Measurements from ENCODE around the gene SNTG2.
"Not testable (repeated sequence)": the region's sequence is repeated elsewhere in the genome, so short reads cannot be mapped to it uniquely, and the experiment has no call there.

SNTG2 gene

GRCh38 chr2:950080-950966, at the start of gene SNTG2:
TSS of gene SNTG2 (plus strand) at chr2:950849. CDS start at chr2:950997, 148 bp downstream.
- DNase-seq: no peak

DNA sequence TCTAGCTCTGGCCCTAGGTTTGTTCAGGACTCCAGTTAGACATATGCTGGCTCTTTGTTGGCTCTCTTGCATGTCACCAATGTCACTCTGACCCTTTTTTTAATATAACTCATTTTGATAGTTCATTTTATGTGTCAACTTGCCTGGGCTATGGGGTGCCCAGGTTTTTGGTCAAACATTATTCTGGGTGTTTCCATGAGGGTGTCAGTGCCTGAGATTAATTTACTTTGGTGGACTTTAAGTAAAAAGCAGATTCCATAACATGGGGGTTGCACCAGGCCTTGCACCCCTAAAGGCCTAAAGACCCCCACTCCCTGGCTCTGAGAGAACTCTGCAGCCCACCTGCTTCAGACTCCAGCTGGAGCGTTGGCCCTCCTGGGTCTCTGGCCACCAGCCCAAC, 48.1 kb upstream of the SNTG2 start:
- no peak for DNase-seq

DNA sequence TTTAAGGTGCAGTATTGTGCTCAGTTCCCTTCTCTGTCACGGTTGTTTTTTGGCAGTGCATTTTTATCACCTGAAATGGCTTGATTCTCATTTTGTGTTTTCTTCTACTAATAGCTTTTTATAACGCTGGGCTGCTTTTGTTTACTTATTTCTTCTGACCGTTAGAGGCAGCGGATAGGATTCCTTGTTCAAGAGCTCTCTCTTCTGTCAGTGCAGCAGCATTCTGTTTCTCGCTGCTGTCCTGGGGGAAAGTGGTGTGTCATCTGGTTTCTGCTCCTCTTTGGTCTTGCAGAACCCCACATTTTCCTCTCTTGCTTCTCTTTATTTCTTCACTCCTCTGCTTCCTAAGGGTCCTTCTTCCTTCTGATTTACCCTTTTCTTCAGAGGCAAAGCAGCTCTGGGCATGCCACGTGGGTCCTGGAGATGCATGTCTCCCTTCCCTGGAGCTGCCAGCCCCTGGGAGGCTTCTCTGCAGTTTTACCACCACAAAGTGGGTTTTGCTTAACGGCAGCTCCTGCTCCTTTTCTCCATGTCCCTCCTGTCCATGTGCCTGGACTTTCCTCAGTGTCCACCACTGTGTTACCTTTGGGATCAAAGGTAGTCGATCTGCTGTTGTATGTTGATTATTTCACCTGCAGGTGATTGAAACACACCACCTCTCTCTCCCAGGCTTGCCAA, 47.3 kb upstream of the SNTG2 start:
- no peak for DNase-seq

DNA sequence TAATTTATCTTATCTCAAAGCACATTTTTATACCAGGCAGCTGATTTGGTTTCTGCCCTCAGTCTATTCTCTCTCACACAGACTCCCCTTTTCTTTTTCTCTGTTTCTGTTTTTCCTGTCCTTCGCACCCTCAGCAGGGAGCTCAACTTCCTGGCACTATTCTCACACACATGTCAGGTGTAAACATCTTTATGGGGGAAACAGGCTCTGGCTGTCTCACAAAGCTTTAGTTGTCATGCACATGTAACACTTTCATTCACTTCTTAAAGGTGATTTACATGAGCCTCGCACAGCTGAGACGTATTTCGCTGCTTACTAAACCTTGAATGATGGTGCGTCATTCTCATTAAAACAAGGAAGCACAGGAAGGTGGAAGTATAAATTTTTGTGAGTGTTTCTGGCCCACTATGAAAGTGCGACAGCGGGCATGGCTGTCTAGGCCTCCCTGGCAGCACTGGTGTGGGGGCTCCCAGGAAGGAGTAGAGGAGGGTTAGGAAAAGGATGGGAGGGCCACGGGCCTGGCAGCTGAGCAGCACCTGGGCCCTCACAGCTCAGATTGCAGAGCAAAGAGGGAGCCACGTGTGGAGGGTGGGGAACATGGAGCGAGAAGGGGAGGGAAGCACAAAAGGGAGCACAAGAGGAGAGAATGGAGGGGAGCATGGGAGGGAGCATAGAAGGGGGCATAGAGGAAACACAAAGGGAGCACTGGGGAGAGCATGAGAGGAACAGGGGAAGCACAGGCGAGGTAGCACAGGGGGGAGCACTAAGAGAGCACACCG, 46.2 kb upstream of the SNTG2 start:
- DNase-seq: no peak

DNA sequence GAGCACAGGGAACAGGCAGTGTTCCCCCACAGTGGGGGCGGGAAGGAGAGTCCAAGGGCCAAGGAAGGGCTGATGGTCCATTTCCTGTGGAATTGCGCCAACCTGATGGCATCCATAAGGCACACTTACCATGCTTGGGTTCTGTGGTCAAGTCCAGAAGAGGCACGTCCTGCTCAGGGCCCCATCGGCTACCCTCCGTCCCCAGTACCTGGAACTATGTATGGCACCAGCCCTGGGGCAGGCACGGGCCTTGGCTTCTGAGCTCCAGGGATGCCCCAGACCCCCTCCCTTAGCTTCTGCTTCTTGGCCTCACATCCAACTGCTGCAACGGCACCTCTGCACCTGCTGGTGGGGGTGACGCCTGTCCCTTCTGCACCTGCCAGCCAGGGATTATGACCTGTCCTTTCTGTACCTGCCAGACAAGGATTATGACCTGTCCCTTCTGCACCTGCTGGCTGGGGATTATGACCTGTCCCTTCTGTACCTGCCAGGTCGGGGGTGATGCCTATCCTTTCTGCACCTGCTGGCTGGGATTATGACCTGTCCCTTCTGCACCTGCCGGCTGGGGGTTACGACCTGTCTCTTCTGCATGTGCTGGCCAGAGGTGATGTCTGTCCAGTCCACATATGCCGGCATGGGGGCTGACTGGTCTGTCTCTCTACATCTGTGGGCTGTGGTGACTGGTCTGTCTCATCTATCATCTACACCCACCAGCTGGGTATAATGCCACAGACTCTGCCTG, 45.4 kb upstream of the SNTG2 start:
- no peak for DNase-seq

GRCh38 chr2:905833-906140, 44.9 kb upstream of the SNTG2 start:
- no peak for DNase-seq

GRCh38 chr2:907706-908105, 42.9 kb upstream of the SNTG2 start:
- DNase-seq: no peak

DNA sequence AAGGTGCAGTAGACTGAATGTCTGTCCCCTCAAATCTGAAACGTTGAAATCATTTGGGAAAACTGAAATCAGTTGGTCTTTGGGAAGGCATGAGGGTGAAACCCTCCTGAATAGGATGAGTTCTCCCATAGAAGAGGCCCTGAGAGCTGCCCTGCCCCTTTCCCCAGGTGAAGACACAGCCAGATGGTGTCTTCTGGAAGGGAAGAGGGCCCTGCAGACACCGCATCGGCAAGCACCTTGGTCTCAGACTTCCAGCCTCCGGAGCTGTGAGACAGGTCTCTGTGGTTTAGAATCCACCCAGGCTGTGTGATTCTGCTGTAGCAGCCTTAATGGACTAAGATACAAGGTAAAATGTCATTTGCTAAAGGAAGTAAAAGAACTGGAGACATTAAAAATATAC, 42.1 kb upstream of the SNTG2 start:
- no peak for DNase-seq

DNA sequence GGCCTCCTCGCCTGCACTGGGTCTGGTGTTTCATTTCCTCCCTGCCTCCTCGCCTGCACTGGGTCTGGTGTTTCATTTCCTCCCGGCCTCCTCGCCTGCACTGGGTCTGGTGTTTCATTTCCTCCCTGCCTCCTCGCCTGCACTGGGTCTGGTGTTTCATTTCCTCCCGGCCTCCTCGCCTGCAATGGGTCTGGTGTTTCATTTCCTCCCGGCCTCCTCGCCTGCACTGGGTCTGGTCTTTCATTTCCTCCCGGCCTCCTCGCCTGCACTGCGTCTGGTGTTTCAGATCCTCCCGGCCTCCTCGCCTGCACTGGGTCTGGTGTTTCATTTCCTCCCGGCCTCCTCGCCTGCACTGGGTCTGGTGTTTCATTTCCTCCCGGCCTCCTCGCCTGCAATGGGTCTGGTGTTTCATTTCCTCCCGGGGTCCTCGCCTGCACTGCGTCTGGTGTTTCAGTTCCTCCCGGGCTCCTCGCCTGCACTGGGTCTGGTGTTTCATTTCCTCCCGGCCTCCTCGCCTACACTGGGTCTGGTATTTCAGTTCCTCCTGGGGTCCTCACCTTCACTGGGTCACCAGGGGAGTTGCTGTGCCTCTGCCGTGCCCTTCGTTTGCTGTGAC, 40.8 kb upstream of the SNTG2 start:
- not testable (repeated sequence) for DNase-seq

DNA sequence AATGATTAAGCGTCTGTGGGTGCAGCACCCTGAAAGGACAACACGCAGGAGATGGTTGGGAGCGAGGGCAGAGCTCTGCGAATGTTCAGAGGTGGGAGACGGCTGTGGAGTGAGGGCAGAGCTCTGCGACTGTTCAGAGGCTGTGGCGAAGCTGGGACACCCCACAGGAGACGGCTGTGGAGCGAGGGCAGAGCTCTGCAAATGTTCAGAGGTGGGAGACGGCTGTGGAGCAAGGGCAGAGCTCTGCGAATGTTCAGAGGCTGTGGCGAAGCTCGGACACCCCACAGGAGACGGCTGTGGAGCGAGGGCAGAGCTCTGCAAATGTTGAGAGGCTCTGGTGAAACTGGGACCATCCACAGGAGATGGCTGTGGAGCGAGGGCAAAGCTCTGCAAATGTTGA, 40.0 kb upstream of the SNTG2 start:
- DNase-seq: no peak

DNA sequence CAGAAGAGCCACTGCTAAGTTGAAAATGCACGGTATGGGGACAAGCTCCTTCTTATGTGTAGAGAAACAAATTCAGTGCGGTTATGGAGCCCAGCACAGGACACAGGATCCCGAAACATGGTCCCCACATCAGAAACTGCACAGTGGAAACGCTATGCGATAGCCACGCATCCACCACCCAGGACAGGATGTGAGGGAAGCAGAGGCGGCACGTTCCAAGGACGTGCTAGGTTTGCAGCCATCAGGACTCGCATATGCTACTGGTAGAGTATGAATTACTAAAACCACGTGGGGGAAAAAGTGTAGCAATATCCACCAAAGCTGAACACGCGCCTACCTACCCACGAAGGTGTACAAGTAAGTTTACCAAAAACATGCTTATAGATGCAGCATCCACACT, 34.7 kb upstream of the SNTG2 start:
- no peak for DNase-seq

GRCh38 chr2:916935-917334, 33.7 kb upstream of the SNTG2 start:
- DNase-seq: no peak

- no peak for DNase-seq
These were observed 31.0 kb upstream of the SNTG2 start for GRCh38 chr2:919672-920071.

GRCh38 chr2:920573-920972, 30.1 kb upstream of the SNTG2 start:
- DNase-seq: no peak

DNA sequence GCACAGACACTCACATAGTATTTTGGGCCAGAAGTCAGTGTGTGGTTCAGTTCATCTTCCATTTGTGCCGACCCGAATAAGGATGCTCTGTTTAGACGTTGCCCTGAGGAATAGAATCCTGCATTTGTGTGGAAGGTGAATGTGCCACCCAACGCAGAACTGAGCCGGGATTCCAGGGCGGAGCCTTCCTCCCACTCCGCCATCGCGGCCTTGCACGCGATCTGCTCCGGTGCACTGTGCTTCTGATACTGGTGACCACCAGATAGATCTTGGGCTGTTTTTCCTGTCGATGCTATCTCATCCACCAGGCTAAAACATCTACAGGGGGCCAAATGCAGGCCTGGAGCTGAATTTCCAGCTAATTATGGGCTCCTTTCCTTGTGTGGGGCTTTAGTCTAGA, 29.6 kb upstream of the SNTG2 start:
- no peak for DNase-seq

GRCh38 chr2:922185-922584, 28.5 kb upstream of the SNTG2 start:
- no peak for DNase-seq

DNA sequence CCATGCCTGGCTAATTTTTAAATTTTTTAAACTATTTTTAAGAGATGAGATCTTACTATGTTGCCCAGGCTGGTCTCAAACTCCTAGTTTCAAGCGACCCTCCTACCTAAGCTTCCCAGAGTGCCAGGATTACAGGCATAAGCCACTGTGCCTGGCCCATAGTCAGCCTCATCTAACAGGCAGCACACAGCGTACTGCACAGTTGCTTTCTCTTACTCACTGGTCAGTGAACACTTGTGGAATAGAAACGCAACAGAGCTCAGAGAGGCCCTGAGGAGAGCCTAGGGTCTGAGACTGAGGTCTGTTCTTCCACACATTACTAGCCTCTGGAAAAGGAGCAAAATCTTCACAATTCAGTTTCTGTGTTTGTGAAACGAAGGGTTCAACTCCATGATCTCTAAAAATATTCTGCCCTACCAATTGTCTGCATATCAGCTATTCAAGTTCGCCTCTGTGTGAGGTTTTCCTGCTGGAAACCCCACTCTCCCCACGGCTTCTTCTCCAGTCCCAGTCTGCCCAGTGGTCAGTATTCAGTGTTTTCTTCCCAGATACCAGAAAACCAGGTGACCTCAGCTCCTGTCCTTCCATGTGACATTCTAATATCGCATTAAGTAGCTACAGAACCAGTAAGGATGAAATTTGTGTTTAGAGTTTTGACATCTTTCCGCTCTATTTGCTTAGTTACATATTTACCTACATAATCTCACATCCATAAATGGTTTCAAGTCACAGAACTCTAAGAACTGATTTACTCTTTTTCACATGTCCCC, 26.6 kb upstream of the SNTG2 start:
- no peak for DNase-seq

DNA sequence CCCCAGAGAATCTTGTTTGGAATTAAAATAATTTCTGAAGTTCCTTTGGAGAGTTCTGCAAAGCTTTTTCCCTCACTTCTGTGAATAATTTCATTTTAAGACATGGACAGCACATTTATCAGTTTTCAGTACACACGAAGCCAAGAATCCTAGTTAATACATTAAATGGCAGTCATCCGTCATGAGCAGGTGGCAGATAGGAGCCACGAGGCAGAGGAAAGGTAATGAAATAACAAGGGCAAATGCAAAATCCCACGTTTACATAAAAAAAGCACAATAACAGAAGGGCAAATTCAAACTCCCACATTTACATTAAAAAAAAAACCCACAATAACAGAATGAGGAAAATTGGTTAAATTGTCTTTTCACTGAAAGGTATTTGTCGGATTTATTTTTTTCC, 25.9 kb upstream of the SNTG2 start:
- no peak for DNase-seq

- no peak for DNase-seq
These were observed 25.3 kb upstream of the SNTG2 start for GRCh38 chr2:925309-925708.

DNA sequence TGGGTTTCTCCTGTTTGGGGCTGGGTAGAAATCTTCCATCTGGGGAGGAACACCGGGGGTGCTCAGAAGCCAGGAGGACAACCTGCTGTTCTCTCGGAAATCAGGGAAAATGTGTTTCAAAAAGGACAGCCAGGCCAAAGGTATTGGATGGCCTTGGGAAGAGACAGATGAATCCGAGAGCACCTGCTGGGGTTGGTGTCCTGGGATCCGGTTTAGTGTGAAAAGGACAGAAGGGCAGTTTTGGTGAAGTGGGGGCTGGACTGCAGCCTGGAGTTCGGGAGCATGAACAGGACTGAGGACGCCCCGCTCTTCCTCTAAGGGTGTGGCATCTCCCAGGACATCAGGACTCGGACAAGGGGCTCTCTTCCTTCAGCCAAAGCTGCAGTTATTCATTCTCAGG, 24.9 kb upstream of the SNTG2 start:
- no peak for DNase-seq

- DNase-seq: no peak
These were observed 24.3 kb upstream of the SNTG2 start for GRCh38 chr2:926259-926793.

DNA sequence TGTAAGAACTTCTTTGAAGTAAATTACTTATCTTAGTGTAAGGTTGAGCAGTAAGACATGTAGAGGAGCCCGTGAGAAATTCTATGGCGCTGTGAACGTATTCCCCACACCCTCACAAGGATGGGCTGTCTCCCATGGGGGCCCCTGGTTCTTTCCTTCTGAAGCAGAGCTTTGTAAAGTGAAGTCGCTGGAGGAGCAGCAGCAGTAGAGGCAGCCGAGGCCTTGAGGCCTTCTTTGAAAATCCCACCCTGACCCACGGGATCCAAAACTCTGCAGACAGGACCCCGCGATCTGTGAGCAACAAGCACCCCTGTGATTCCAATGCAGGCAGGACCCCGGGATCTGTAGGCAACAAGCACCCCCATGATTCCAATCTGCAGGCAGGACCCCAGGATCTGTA, 23.8 kb upstream of the SNTG2 start:
- no peak for DNase-seq

Measured in retina (tissue), 1 donor.